GM06990 (cell line): ENCODE results near the gene CDR2.
"Not testable (repeated sequence)": the region's sequence is repeated elsewhere in the genome, so short reads cannot be mapped to it uniquely, and the experiment has no call there.

Experiments
- DNase-seq: peaks from one replicate; pipeline ENCODE4 v3.0.0-alpha.2; 2011; ENCODE audit not compliant: insufficient read length; ENCODE audit errors: extremely low read depth
- H3K27me3 ChIP-seq: replicated peaks from 2 replicates; pipeline ENCODE4 v1.6.0; 2011; ENCODE audit warnings: low read length; ENCODE audit not compliant: control insufficient read depth, insufficient read depth
- H3K36me3 ChIP-seq: 2 replicates; pipeline ENCODE4 v1.5.1; 2011; ENCODE audit warnings: low read length; ENCODE audit not compliant: control insufficient read depth, insufficient read depth
- H3K4me3 ChIP-seq: replicated peaks from 2 replicates; pipeline ENCODE4 v1.5.1; 2011; ENCODE audit warnings: low read depth, mild to moderate bottlenecking, control low read depth, low read length
- CTCF ChIP-seq: IDR thresholded peaks from 2 replicates; pipeline ENCODE4 v1.5.1; 2011; ENCODE audit warnings: low read length, control low read depth, mild to moderate bottlenecking, inconsistent platforms; ENCODE audit not compliant: insufficient read depth, poor library complexity, severe bottlenecking

Gene CDR2

GRCh38 chr16:22369221-22369811 lies 5.1 kb downstream of the CDR2 start:
- Histone ChIP-seq H3K36me3 (peaks cover 3% of the 10 kb centered on the region), H3K27me3 (no peaks in the 10 kb centered on the region), H3K4me3 (no peak overlapping the region)
- TF ChIP-seq CTCF = no peak
- DNase-seq = peak; percentile 41

GRCh38 chr16:22368200-22368826 lies 6.1 kb downstream of the CDR2 start:
- not testable (repeated sequence) for H3K4me3 ChIP-seq, DNase-seq, H3K36me3 ChIP-seq

GRCh38 chr16:22366889-22367288 lies 7.5 kb downstream of the CDR2 start:
- TF ChIP-seq CTCF = no peak
- Histone ChIP-seq H3K36me3 (peaks cover 4% of the 10 kb centered on the region), H3K4me3 (no peak overlapping the region), H3K27me3 (no peaks in the 10 kb centered on the region)
- no peak for DNase-seq

More at GRCh38 chr16:22368200-22368826, 6.1 kb downstream of the CDR2 start:
- not testable (repeated sequence) for H3K27me3 ChIP-seq

GRCh38 chr16:22366371-22366770 lies 8.0 kb downstream of the CDR2 start:
- no peak for DNase-seq
- Histone ChIP-seq H3K27me3 (no peaks in the 10 kb centered on the region), H3K4me3 (no peak overlapping the region), H3K36me3 (peaks cover 5% of the 10 kb centered on the region)
- no peak for TF ChIP-seq CTCF

GRCh38 chr16:22364241-22364640 lies 10.2 kb downstream of the CDR2 start:
- no peaks in the 10 kb centered on the region for H3K27me3 ChIP-seq
- no peak overlapping the region for H3K4me3 ChIP-seq
- DNase-seq = no peak
- no peak for TF ChIP-seq CTCF
- H3K36me3 ChIP-seq = peaks cover 6% of the 10 kb centered on the region

- H3K27me3 ChIP-seq = no peaks in the 10 kb centered on the region
- no peak overlapping the region for H3K4me3 ChIP-seq
- no peak for DNase-seq
- peaks cover 4% of the 10 kb centered on the region for H3K36me3 ChIP-seq
- no peak for TF ChIP-seq CTCF
Measured at GRCh38 chr16:22360963-22361659, 13.3 kb downstream of the CDR2 start.
